ENCODE data around the gene LRFN4.

Gene LRFN4

GRCh38 chr11:66845143-66845875 lies 11.6 kb upstream of the LRFN4 start:
- DNase-seq = no peak

GRCh38 chr11:66845876-66846212 lies 11.0 kb upstream of the LRFN4 start:
- no peak for DNase-seq

- peak; percentile 47 to 71 (median 58) for DNase-seq
Observed at GRCh38 chr11:66846671-66847091, 10.2 kb upstream of the LRFN4 start.

- no peak for DNase-seq
Observed at GRCh38 chr11:66847461-66848232, 9.2 kb upstream of the LRFN4 start.

GRCh38 chr11:66848671-66849500 lies 8.0 kb upstream of the LRFN4 start:
- DNase-seq = no peak

- no peak for DNase-seq
Observed at GRCh38 chr11:66849501-66850234, 7.2 kb upstream of the LRFN4 start.

GRCh38 chr11:66850235-66850587 lies 6.7 kb upstream of the LRFN4 start:
- DNase-seq = no peak

GRCh38 chr11:66850588-66851238 lies 6.2 kb upstream of the LRFN4 start:
- DNase-seq = no peak

- no peak for DNase-seq
Observed at GRCh38 chr11:66851239-66851596, 5.6 kb upstream of the LRFN4 start.

- DNase-seq = peak; percentile 32 to 64 (median 54)
Observed at GRCh38 chr11:66851698-66852465, 5.0 kb upstream of the LRFN4 start.

- no peak for DNase-seq
Observed at GRCh38 chr11:66852466-66853241, 4.2 kb upstream of the LRFN4 start.

GRCh38 chr11:66853242-66854229 lies 3.3 kb upstream of the LRFN4 start:
- no peak for DNase-seq

GRCh38 chr11:66854231-66854661 lies 2.6 kb upstream of the LRFN4 start:
- DNase-seq = no peak

- DNase-seq = no peak
Observed at GRCh38 chr11:66854729-66855211, 2.1 kb upstream of the LRFN4 start.

- DNase-seq = peak; percentile 95 to 98 (median 97)
Observed at GRCh38 chr11:66855574-66856495, 1.0 kb upstream of the LRFN4 start.

- DNase-seq = peak in 3 of 4 experiments; percentile 22 to 42 (median 26)
Observed at GRCh38 chr11:66857234-66857926, 516 bp downstream of the LRFN4 start.

- DNase-seq = no peak
Observed at GRCh38 chr11:66857927-66858185, 992 bp downstream of the LRFN4 start.

Data from suppressor macrophage (primary cell).